ENCODE measurements around the gene ZFR2.

The ZFR2 gene

DNA sequence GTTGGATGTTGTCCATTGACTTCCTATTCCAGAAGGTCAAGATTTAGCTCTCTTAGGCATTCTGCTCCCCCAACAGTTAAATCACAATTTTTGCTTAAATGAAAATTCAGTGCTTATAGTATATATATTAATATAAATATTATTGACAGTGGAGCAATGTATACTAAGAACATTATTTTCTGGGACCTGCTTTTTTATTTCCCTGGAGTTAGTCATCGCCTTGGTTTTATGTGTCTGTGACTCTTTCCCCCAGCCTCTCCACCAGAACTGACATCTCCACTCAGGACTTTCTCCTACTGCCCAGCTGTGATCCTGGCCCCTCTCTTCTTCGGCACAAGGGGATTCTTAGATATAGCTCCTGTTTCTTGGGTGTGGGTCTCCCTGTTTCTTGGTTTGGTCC, 72.5 kb downstream of the ZFR2 start:
- H3K4me3 ChIP-seq (ENCODE audit: low read depth, low read length): no peak overlapping the region
- DNase-seq (ENCODE audit: low read depth, low spot score): no peak
- in situ Hi-C loops (cut with HindIII; ENCODE audit: low sequenced_read_pairs): no loop called here
- no peak for TF ChIP-seq CTCF (IDR thresholded peaks at IDR 0.05; ENCODE audit: low read depth, low read length)

DNA sequence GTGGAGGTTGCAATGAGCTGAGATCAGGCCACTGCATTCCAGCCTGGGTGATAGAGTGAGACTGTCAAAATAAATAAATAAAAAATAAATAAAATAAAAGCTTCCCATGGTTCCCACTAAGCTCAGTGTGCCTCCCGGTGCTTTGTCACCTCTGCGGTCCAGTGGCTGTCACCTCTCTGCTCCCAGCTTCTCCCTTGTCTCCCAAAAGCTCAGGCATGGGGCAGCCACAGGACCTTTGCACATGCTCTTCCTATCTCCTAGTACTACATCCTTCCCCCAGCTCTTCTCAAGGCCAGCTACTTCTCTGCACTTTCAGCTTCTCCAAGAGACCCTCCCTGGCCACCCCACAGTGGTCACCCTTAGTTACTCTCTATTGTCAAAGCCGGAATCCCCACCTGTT, 75.0 kb downstream of the ZFR2 start:
- no peak for DNase-seq (ENCODE audit: low read depth, low spot score)
- no peak overlapping the region for H3K4me3 ChIP-seq (ENCODE audit: low read depth, low read length)
- in situ Hi-C loops (cut with HindIII; ENCODE audit: low sequenced_read_pairs): no loop called here
- TF ChIP-seq CTCF (IDR thresholded peaks at IDR 0.05; ENCODE audit: low read depth, low read length): no peak

GRCh38 chr19:3792114-3792513, 76.7 kb downstream of the ZFR2 start:
- no peak overlapping the region for H3K4me3 ChIP-seq (ENCODE audit: low read depth, low read length)
- DNase-seq (ENCODE audit: low read depth, low spot score): no peak
- in situ Hi-C loops (cut with HindIII; ENCODE audit: low sequenced_read_pairs): no loop called here
- TF ChIP-seq CTCF (IDR thresholded peaks at IDR 0.05; ENCODE audit: low read depth, low read length): no peak

- TF ChIP-seq CTCF (IDR thresholded peaks at IDR 0.05; ENCODE audit: low read depth, low read length): no peak
- no peak for DNase-seq (ENCODE audit: low read depth, low spot score)
- in situ Hi-C loops (cut with HindIII; ENCODE audit: low sequenced_read_pairs): no loop called here
- no peak overlapping the region for H3K4me3 ChIP-seq (ENCODE audit: low read depth, low read length)
These were observed 77.9 kb downstream of the ZFR2 start for GRCh38 chr19:3790941-3791340.

GRCh38 chr19:3790209-3790734, 78.6 kb downstream of the ZFR2 start:
- no peak for TF ChIP-seq CTCF (IDR thresholded peaks at IDR 0.05; ENCODE audit: low read depth, low read length)
- no peak overlapping the region for H3K4me3 ChIP-seq (ENCODE audit: low read depth, low read length)
- no peak for DNase-seq (ENCODE audit: low read depth, low spot score)
- in situ Hi-C loops (cut with HindIII; ENCODE audit: low sequenced_read_pairs): no loop called here

- DNase-seq (ENCODE audit: low read depth, low spot score): no peak
- no peak overlapping the region for H3K4me3 ChIP-seq (ENCODE audit: low read depth, low read length)
- in situ Hi-C loops (cut with HindIII; ENCODE audit: low sequenced_read_pairs): no loop called here
- no peak for TF ChIP-seq CTCF (IDR thresholded peaks at IDR 0.05; ENCODE audit: low read depth, low read length)
These were observed 79.7 kb downstream of the ZFR2 start for GRCh38 chr19:3788996-3789778.
